GM13977 (cell line): ENCODE measurements around the gene GPHN.

ENCODE experiments used
- DNase-seq: peaks from one replicate; pipeline ENCODE4 v3.0.0; 2012; ENCODE audit warnings: low spot score
- CTCF ChIP-seq: IDR thresholded peaks from 2 replicates; pipeline ENCODE4 v1.5.1; 2012; ENCODE audit warnings: mild to moderate bottlenecking, control low read depth; ENCODE audit not compliant: insufficient read depth; ENCODE audit errors: extremely low read depth, missing control alignments
- in situ Hi-C: fragments of 300-500 bp; cut with MboI; formaldehyde crosslinking; loops from one replicate; pipeline ENCODE4 v1.12.0; 2022; ENCODE audit warnings: low sequenced_read_pairs, low pct_unique_long_range_greater_than_20kb, mixed read lengths, inconsistent platforms; ENCODE audit not compliant: unreplicated experiment

The GPHN gene

GRCh38 chr14:67079846-67080245 lies 571.9 kb downstream of the GPHN start:
- no peak for DNase-seq
- in situ Hi-C loops, result no loop called here
- no peak for TF ChIP-seq CTCF

GRCh38 chr14:67108230-67108629 lies 600.3 kb downstream of the GPHN start:
- TF ChIP-seq CTCF, result no peak
- in situ Hi-C loops, result loop anchor here (25.0 kb wide), 1 partner anchor 621 kb away; the partner anchor contains the start of gene CCDC196
- no peak for DNase-seq

GRCh38 chr14:67111022-67111421 lies 603.1 kb downstream of the GPHN start:
- in situ Hi-C loops, result loop anchor here (25.0 kb wide), 1 partner anchor 624 kb away; the partner anchor contains the start of gene CCDC196
- no peak for TF ChIP-seq CTCF
- DNase-seq, result no peak

GRCh38 chr14:67112344-67112743 lies 604.4 kb downstream of the GPHN start:
- no peak for DNase-seq
- no peak for TF ChIP-seq CTCF
- in situ Hi-C loops, result loop anchor here (25.0 kb wide), 1 partner anchor 625 kb away; the partner anchor contains the start of gene CCDC196

GRCh38 chr14:67127174-67127573 lies 619.2 kb downstream of the GPHN start:
- in situ Hi-C loops, result no loop called here
- TF ChIP-seq CTCF, result no peak

GRCh38 chr14:67129768-67130167 lies 621.8 kb downstream of the GPHN start:
- TF ChIP-seq CTCF, result no peak
- DNase-seq, result no peak
- in situ Hi-C loops, result no loop called here

More at GRCh38 chr14:67127174-67127573, 619.2 kb downstream of the GPHN start:
- no peak for DNase-seq

GRCh38 chr14:67131691-67132090 lies 623.7 kb downstream of the GPHN start:
- in situ Hi-C loops, result no loop called here
- no peak for DNase-seq
- no peak for TF ChIP-seq CTCF
